GM20431 (cell line): ENCODE measurements around the gene SARDH.

Experiments
- in situ Hi-C: fragments of 300-500 bp; cut with MseI, MboI; formaldehyde crosslinking; loops from one replicate; pipeline ENCODE4 v1.15.0; 2020; ENCODE audit warnings: low sequenced_read_pairs; ENCODE audit not compliant: unreplicated experiment

SARDH gene

DNA sequence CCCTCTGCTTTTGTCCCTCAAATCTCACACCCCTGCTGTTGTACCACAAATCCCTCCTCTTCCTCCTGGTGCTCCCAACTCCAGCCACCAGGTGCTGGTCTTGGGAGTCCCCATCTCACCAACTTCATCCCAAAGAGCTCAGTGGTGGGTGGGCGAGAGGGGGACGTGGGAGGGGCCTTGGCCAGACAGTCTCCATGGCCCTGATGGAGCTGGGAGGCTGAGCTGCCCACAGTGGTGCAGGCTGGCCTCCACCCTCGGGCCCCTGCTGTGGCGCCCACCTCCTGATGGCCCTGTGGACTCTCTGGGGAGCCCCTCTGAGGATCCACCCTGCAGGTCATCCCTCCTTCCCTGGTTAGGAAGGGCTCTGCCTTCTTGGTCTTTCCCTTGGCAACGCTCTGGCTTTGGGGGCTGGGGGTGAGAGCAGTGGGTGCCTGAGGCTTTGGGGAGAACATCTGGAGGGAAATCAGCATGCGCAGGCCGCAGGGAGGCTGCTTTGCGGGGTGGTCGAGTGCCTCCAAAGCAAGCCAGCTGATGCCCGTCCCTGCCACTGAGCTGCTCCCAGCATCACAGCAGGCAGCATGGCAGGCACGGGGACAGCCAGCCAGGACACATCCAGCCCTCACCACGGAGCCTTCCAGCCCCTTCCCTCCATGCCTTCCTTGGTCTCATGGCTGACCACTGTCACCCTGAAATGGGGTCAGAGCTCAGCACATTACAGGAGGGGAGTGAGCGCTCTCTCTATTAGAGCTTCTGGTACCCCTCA lies 121.3 kb downstream of the SARDH start:
- in situ Hi-C loops = no loop called here

DNA sequence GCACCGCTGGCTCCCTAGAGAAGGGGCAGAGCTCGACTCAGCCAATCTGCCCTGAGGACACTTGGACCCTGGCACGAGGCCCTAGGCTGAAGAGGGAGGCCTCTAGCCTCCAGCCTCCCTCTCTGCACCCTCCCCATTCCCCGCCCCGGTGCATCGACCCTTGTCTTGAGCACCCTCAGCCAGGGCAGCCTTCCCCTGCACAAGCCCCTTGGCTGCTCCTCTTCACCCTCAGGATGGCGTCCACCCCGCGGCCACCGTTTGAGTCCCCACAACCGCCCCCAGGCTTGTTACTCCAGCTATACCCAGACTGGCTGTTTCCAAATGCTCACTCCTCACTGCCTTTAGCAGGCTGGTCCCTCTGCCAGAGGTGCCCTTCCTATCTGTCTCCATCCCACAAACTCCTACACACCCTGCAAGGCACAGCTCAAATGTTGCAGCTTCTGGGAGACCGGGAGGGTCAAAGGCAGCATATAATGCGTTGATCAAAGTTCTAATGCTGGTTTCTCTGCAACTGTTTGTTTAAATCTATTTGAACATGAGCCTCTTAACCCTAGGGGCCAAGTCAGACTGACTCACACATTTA lies 122.5 kb downstream of the SARDH start:
- in situ Hi-C loops = no loop called here

DNA sequence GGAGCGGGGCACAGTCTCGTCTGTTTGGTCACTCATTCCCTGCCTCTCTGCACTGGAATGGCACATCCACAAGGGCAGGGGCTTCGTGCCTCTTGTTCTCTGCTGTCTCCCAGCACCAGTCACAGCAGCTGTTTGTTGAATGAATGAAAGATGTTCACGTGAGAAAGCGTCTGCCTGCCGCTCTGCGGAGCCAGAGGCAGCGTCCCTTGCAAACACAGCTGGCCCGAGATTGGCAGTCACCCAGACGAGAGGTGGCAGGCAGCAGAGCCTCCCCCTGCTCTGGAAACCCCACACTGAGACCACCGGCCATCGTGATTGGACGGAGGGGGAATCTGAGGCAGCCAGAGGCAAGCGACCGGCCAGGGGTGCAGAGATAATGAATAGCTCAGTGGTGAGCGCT lies 123.0 kb downstream of the SARDH start:
- in situ Hi-C loops = no loop called here

GRCh38 chr9:133614678-133615077 lies 123.5 kb downstream of the SARDH start:
- in situ Hi-C loops = no loop called here

DNA sequence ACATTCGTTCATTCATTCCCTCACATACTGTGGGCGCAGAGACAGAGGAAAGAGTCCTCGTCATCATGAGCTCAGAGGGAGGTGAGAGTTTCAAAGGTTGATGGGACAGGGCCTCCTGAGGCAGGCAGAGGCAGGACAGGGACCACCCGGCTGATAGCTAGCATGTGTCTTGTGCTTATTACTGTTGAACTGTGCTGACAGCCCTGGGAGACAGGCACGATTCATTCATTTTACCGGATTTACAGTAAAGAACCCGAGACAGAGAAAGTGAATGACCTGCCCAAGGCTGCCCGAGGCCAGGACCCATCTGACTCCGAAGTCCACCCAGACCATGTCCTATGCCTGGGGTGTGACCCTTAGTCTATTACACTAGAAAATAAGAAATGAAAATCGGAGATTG lies 124.1 kb downstream of the SARDH start:
- in situ Hi-C loops = no loop called here
